Lower lobe of right lung (tissue), 2 donors: ENCODE results near the gene MC1R. TPM values are rescaled to one million over a fixed set of nuclear protein-coding genes. Genes with fewer than 3 reads are reported as not detected.

Experiments
- ATAC-seq, 2 donors: fragments of 200-7000 bp; cut with Tn5 transposase; one replicate each; pipeline ENCODE4 v1.9.1; 2020 to 2022; ENCODE audit warnings: mild to moderate bottlenecking in 2 of 2, moderate library complexity in 2 of 2
- DNase-seq: peaks from one replicate; pipeline ENCODE4 v3.0.0-alpha.2; 2020
- H3K27ac ChIP-seq: fragments of 200-600 bp; one replicate; pipeline ENCODE4 v1.8.0; 2022
- H3K27me3 ChIP-seq: fragments of 200-600 bp; one replicate; pipeline ENCODE4 v1.8.0; 2022; ENCODE audit warnings: low read depth
- H3K36me3 ChIP-seq: fragments of 200-600 bp; one replicate; pipeline ENCODE4 v1.8.0; 2022; ENCODE audit warnings: mild to moderate bottlenecking
- H3K4me1 ChIP-seq: fragments of 200-600 bp; one replicate; pipeline ENCODE4 v1.8.0; 2022
- H3K4me3 ChIP-seq: fragments of 200-600 bp; one replicate; pipeline ENCODE4 v1.8.0; 2022; ENCODE audit warnings: mild to moderate bottlenecking
- H3K9me3 ChIP-seq: fragments of 200-600 bp; one replicate; pipeline ENCODE4 v1.8.0; 2022
- CTCF ChIP-seq: fragments of 200-600 bp; IDR thresholded peaks from one replicate; pipeline ENCODE4 v1.8.0; 2022; ENCODE audit warnings: antibody characterized with exemption, mild to moderate bottlenecking
- intact Hi-C: fragments of 100-400 bp; cut with DNase I; formaldehyde crosslinking; loops from one replicate; pipeline ENCODE4 v1.11.0; 2022
- total RNA-seq: library from RNA; stranded (reverse); fragmentation: NEBNext Ultra II Directional; extraction: Animal tissue kit (Norgen Biotek cat#: 25700); gene quantifications from one replicate; pipeline ENCODE4 v1.2.1, GENCODE V29; 2021
- donor health status: DM: no; HTN: yes; CAD: no; lungs with severe emphysema.

Gene MC1R
- total RNA-seq, 1 donor from 2014 or later: 5.3 TPM

DNA sequence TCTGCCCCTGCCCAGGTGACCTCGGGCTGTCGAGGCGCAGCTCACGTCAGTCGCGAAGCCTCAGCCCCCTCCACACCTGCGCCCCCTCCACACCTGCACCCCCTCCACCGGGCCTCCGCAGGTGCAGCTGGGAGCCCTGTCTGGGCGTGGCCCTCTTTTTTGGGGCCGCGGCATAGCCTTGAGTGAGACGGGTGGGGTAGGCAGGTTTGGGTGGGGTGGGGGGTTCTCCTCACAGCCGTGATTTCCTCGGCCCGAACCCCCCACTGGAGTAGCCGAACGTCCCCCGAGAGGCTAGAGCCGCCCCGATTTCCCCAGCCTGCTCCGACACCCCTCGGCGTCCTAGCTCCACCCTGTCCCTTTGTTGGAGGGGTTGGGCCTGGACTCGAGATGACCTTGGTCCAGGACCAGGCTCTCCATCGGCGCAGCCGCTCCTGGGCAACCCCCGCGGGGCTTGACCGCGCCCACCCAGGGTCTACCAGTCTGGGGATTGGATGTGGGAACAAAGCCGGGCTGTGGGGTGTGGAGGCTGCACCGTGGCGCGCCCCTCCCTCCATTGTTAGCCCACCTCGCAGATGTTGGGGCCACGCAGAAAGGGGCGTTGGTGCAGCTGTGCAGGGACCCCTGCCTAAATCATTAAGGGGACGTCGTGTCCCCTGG is 5.1 kb downstream of the MC1R start:
- no peak overlapping the region for H3K27ac ChIP-seq
- peaks cover 73% of the 10 kb centered on the region for H3K27me3 ChIP-seq
- H3K4me1 ChIP-seq: peaks cover 56% of the 10 kb centered on the region
- H3K4me3 ChIP-seq: peak overlapping the region; percentile 60
- ATAC-seq: no peak
- no peak for DNase-seq
- TF ChIP-seq CTCF: no peak
- intact Hi-C loops: no loop called here
- no peaks in the 10 kb centered on the region for H3K36me3 ChIP-seq
- no peaks in the 10 kb centered on the region for H3K9me3 ChIP-seq

DNA sequence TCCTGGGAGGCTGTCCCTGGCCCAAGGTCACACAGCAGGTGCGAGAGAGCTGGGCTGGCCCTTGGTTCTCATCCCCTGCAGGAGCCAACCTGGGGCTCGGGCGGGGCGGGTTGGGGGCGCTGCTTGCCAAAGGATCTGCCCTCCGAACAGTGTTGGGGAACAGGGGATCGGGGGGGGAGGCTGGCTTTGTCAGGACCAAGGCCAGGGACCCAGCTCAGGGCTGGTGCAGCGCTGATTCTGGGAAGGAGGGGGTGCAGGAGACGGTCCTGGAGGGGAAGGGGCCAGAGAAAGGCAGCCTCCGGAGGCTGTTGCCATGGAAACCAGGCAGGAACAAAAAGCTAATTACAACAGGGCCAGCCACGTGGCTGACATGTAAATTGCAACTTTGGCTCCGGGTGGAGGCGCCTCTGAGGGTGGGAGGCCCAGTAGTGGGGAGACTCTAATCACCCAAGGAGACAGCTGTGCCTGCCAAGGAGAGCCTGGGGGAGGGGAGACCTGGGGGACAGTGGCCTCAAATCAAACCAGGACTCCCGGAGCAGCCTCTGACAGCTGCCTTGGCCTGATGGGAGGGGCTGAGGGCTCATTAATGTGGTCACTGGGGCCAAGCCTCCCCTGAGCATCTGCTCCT is 5.7 kb downstream of the MC1R start:
- intact Hi-C loops: no loop called here
- DNase-seq: no peak
- no peak for TF ChIP-seq CTCF
- ATAC-seq: no peak
- no peak overlapping the region for H3K4me3 ChIP-seq
- no peaks in the 10 kb centered on the region for H3K9me3 ChIP-seq
- no peak overlapping the region for H3K27ac ChIP-seq
- H3K4me1 ChIP-seq: peaks cover 51% of the 10 kb centered on the region
- no peaks in the 10 kb centered on the region for H3K36me3 ChIP-seq
- H3K27me3 ChIP-seq: peaks cover 73% of the 10 kb centered on the region

DNA sequence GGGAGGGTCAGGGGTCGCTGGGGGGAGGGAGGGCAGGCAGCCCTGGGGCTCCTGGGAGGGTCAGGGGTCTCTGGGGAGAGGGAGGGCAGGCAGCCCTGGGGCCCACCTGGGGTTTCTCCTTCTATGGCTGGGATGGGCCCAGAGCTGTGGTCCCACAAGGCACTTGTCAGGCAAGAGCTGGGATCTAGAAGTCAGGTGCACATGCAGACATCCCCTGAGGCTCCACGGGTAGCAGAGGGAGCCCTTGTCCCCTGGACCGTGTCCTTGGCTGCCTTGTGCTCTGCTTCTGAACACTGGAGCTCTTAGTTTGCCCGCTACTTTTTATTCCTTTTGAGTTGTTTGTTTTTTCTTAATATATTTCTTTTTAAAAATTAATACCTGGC is 6.3 kb downstream of the MC1R start:
- intact Hi-C loops: no loop called here
- ATAC-seq (no peak), DNase-seq (no peak)
- Histone ChIP-seq H3K4me1 (peaks cover 51% of the 10 kb centered on the region), H3K4me3 (no peak overlapping the region), H3K9me3 (no peaks in the 10 kb centered on the region), H3K27me3 (peaks cover 68% of the 10 kb centered on the region), H3K27ac (no peak overlapping the region), H3K36me3 (no peaks in the 10 kb centered on the region)
- no peak for TF ChIP-seq CTCF

GRCh38 chr16:89925596-89926079 is 7.0 kb downstream of the MC1R start:
- Histone ChIP-seq H3K27ac (no peak overlapping the region), H3K27me3 (peaks cover 64% of the 10 kb centered on the region), H3K36me3 (no peaks in the 10 kb centered on the region), H3K4me1 (peaks cover 51% of the 10 kb centered on the region), H3K9me3 (no peaks in the 10 kb centered on the region), H3K4me3 (peak overlapping the region; percentile 61)
- ATAC-seq (no peak), DNase-seq (no peak)
- intact Hi-C loops: no loop called here
- no peak for TF ChIP-seq CTCF

DNA sequence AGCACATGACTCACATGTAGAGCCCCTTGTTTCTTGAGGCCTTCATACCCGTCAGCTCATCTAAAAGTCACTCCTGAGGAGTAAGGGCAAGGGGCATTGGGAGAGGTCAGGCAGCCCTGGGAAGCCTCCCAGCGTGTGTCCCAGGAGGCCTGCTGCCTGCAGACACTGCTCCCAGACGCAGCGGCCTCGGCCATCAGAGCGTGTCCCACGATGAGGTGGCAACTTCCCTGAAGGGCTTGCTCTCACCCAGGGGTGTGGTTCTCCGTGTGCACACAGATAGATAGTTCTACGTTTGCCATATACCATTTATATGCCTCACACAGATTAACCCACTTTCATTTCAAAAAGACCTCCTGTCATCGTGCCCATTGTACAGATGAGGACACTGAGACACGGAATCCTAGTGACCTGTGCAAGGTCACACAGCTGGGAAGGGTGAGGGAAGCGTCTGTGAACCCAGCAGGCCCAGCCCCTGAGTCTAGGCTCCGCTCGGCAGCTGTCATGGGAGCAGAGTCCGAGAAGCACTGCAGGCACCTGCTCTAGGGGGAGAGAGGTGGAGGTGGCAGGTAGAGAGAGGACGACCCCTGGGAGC is 12.7 kb downstream of the MC1R start:
- H3K4me1 ChIP-seq: peaks cover 4% of the 10 kb centered on the region
- no peaks in the 10 kb centered on the region for H3K36me3 ChIP-seq
- intact Hi-C loops: no loop called here
- DNase-seq: no peak
- H3K9me3 ChIP-seq: no peaks in the 10 kb centered on the region
- no peak overlapping the region for H3K4me3 ChIP-seq
- H3K27ac ChIP-seq: no peak overlapping the region
- peaks cover 19% of the 10 kb centered on the region for H3K27me3 ChIP-seq
- TF ChIP-seq CTCF: no peak
- no peak for ATAC-seq
